Endometrium (tissue), 2 donors: ENCODE data around the gene ASCC1.
"Not testable (repeated sequence)": the region's sequence is repeated elsewhere in the genome, so short reads cannot be mapped to it uniquely, and the experiment has no call there.

Source experiments
- FAIRE-seq: peaks from 2 replicates; lab custom pipeline; 2012; peaks lifted over from hg19 to GRCh38; lab: Jason Lieb, UNC
- donor health status: control.
- donor health status: control.

ASCC1 gene

GRCh38 chr10:72124989-72125388 lies 91.1 kb downstream of the ASCC1 start:
- peak; percentile 92 for FAIRE-seq

DNA sequence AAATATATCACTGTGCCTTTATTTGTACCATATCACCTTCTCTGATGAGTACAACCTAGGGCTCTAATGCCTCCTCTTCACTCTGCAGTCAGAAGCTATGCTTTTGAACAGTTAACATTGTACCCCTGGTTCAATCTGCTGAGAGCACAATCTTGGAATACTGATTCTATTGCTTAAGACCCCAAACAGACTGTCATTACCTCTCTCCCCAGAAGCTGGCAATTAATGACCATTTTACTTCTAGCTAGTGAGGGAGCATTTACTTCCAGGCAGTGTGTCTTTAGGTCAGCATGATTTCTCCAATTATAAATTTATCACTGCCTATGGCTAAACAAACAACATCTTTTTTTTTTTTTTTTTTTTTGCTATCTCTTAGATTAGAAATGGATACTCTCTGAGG lies 91.7 kb downstream of the ASCC1 start:
- FAIRE-seq = no peak

- peak; percentile 72 for FAIRE-seq
Measured at GRCh38 chr10:72123616-72124015, 92.5 kb downstream of the ASCC1 start.

DNA sequence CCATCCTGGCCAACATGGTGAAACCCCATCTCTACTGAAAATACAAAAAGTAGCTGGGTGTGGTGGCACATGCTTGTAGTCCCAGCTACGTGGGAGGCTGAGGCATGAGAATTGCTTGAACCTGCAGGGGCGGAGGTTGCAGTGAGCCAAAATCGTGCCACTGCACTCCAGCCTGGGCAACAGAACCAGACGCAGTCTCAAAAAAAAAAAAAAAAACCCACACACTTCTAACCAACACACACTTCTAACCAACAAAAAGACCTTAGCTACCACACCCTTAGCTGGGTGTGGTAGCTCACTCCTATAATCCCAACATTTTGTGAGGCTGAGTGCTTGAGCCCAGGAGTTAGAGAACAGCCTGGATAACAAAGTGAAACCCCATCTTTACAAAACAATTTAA lies 93.9 kb downstream of the ASCC1 start:
- FAIRE-seq = no peak

- FAIRE-seq = no peak
Measured at GRCh38 chr10:72121389-72121788, 94.7 kb downstream of the ASCC1 start.

DNA sequence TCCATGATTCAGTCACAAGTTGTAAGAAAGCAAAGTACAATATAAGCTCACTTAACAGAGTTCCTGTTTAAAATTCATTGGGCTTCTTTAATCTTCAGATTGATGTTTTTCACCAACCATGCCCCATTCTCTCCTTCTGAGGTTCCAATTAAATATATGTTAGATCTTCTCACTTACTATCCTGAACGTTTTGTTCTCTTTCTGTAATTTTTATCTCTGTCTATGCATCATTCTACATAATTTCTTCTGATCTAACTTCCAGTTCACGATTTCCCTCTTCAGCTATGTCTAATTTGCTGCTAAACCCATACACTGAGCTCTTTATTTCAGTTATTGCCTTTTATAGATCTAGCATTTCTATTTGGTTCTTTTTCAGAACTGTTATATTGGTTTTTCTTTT lies 99.7 kb downstream of the ASCC1 start:
- FAIRE-seq = no peak

GRCh38 chr10:72114706-72115450 lies 101.2 kb downstream of the ASCC1 start:
- no peak for FAIRE-seq

DNA sequence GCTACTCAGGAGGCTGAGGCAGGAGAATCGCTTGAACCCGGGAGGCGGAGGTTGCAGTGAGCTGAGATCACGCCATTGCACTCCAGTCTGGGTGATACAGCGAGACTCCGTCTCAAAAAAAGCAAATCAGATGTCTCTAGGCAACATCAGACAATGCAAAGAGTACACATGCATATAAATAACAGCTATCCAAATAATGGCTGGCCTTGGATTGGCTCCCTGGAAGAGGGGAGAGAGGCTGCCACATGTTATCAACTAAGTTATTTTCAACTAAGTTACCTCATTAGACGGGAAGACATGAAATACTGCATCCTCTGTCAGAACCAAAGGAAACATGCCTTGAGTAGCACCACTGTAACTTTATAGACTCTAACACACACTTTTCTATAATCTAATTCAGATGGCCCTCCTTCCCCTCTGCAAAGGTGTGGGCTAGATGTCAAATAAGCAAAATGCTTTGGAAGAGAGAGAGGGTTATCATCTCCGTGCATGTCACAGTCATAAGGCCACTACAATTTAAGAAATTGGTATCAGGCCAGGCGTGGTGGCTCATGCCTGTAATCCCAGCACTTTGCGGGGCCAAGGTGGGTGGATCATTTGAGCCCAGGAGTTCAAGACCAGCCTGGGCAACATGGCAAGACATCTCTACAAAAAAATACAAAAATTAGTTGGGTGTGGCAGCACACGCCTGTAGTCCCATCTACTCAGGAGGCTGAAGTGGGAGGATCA lies 105.2 kb downstream of the ASCC1 start:
- FAIRE-seq = no peak

DNA sequence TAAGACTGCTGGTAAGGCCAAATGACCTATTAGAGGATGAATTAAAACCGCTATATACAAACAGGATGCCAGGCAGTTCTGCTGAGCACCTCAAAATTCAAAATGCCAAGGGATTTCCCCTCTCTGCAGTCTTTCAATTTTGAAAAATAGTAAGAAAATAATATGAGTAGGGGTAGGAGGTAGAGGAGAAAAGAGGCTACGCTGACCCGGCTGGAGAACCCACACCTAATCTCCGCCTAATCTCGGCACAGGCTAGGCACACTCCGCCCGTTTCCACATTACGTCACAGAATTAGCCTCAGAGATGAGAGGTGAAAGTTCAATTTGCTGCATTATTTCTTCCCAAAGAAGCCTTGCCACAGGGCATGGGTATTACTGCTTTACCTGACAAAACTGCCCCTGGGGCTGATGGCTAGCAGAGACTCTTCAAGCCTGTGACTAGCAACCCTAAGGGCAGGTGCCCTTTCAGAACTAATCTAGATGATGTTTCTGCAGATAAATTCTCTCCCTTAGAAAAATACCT lies 106.4 kb downstream of the ASCC1 start:
- FAIRE-seq = no peak

DNA sequence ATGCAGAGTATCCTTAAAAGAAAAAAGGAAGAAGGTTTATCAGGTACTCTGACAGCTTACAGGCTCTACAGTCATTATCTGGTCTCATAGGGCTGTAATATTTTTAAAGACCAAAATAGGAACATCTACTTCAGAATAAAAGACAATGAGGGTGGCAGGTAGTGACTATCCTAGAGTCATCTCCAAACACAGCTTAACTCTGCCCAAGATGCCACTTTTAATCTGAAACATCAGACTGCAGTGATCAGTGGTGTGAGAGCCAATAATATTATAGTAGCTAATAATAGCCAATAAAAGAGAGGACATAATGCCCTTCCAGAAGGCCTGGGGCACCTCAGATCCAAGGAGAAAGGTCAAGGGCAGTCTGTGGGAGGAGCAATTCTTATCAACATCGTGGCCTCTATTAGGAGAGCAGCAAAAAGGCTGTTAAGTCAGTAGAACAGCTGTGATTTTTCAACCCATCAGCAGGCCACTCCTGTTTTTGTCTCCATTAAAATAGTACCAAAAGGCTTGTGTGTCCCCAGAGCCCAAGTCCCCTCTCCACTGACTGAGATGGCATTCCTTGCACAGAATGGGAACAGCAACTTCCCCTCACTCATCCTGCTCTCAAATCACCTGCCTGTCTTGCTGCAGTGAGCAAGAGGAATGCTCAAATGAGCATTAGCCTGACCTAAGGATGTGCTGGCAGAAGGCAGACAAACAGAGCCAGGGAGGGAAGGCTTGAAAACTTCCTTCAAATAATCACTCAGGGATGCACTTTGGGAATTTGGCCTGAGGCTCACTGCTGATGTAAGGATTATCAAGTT lies 107.0 kb downstream of the ASCC1 start:
- no peak for FAIRE-seq

GRCh38 chr10:72108004-72108370 lies 108.1 kb downstream of the ASCC1 start:
- not testable (repeated sequence) for FAIRE-seq

DNA sequence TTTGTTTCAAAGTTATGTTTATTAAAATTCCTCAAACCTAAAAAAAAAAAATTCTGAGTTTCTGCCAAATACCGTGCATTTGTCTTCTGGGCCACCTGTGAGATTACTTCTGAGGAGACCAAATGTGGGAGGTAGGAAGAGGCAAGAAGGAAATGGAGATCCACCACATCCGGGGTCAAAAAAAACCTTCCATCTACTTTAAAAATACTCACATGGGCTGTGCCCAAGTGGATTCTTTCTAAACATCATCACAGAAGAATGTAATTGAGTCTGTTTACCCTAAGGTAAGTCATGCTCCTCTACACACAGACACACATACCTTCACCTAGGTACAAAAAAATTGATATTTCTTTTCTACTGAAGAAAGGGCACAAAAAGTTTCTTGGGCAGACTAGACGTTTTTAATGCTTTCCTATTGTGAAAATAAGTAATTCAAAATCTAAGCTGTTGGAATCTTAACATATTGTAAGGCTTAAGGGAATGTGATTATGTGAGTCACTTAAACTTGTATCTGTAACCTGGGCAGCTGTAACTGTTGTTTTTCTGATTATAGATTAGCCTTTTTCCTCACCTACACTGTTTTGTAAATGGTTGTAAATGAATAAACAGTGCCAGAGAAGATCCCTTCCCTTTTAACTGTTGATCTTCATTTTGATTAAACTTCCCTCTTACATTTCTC lies 108.6 kb downstream of the ASCC1 start:
- no peak for FAIRE-seq

DNA sequence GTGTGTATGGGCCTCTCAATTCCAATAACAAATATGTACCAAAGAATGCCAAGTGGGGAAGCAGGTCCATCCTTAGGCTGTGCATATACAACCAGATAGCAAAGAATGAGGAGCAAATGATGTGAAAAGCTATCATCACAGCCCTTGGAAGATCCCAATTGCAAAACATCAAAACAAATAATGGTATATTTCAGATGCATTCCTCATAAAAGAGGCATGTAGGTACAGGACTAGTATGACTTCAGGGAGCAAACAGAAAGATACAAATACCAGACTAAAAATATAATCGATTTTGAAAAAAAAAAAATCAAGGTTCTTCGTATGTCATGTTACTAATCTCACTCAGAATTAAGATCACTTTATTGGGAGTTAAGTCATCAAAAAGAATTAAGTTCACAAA lies 109.2 kb downstream of the ASCC1 start:
- no peak for FAIRE-seq

- FAIRE-seq = no peak
Measured at GRCh38 chr10:72106154-72106849, 109.8 kb downstream of the ASCC1 start.

DNA sequence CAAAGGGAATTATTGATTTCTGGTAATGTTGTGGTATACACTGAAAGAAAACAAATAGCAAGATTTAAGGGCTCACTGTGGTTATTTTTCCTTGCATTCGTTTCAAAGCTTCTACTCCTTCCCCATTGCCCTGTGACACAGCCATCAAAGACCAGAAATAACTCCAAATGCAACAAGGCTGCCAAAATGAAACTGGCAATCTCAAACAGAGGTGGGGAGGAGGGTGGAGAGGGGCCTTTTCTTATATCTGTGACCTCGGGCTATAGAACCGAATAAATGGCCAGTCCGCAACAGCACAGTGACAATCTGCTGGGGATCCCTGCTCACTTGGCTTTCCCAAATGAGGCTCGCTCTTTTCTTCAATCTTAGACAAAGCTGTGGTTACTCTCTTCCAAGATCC lies 110.4 kb downstream of the ASCC1 start:
- no peak for FAIRE-seq

DNA sequence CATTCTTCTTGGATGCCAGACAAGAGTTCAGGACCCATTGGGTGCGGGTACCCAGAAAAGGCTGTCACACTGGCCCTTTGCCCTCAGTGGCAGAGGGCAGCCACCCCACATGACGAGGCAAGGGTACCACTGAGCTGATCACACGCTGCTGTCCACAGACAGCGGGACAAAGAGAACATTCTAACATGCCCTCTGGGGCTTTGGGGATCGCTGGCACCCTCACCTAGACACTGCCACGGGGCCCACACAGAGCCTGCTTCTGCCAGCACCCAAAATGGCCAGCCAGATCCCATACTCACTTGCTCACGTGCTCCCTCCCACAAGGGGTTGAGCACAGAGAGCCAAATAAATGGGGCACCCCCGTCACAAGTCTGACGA lies 111.0 kb downstream of the ASCC1 start:
- no peak for FAIRE-seq

DNA sequence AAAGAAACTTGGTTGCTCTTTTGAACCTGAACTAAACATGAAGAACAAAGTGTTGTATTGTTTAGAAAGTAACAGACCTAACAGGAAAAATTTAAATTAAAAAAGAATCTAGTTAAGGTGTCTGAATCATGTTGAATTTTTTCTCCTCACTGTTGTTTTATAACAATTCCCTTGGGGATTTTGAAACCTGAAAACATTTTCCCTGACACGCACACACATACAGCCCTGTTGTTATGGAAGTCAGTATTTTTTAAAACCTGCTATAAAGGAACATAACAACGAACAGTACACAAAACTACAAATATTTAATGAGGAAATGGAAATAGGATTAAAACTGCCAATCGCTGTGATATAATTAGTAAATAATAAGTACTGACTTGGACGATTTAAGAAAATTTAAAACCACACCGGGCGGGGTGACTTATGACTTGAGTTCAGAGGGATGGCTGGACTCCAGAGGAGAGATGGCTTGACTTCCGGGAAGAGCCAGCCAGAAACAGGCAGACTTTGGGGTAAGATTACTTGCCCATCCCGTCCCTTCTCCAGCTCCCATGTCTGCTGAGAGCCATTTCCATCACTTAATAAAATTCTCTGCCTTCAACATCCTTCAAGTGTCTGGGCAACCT lies 111.5 kb downstream of the ASCC1 start:
- peak; percentile 79 for FAIRE-seq

DNA sequence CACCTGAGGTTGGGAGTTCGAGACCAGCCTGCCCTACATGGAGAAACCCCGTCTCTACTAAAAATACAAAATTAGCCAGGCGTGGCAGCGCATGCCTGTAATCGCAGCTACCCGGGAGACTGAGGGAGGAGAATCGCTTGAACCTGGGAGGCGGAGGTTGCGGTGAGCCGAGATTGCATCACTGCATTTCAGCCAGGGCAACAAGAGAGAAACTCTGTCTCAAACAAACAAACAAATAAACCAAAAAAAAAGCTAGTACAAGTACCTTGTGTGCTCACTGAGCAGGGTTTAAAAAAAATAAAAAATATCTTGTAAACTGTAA lies 116.5 kb downstream of the ASCC1 start:
- no peak for FAIRE-seq

GRCh38 chr10:72098836-72099599 lies 117.1 kb downstream of the ASCC1 start:
- FAIRE-seq = no peak

GRCh38 chr10:72098301-72098835 lies 117.7 kb downstream of the ASCC1 start:
- no peak for FAIRE-seq
